ENCODE data around the gene CCN5.

DNA sequence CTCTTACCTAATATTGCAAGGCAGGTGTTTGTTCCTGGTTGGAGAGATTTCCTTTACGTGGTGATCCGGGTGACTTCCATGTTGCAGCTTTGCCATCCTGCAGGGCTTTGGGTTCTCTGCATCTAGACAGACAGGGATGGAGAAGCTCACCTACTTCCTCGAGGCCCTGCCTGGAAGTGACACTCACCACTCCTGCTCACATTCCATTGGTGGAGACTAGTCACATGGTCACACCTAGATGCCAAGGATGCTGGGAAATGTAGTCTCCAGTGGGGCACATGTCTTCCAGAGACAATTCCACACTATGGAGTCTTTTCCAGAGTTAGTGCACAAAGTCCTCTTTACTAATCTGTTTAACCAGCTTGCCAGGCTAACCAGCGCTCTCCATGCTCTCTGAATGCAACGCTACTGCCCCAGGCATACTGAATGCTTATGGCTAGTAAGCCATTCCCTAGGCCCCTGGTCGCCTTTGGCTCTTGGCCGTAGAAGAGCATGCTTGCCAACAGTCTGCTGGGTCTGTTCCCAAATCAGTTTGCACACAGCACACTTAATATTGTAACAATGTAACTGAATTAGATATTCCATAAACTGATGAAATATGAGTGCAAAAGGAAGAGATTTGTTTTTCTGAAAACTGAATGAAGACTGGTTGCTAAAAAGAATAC, 23.8 kb downstream of the CCN5 start:
- TF ChIP-seq, protein P1, sequence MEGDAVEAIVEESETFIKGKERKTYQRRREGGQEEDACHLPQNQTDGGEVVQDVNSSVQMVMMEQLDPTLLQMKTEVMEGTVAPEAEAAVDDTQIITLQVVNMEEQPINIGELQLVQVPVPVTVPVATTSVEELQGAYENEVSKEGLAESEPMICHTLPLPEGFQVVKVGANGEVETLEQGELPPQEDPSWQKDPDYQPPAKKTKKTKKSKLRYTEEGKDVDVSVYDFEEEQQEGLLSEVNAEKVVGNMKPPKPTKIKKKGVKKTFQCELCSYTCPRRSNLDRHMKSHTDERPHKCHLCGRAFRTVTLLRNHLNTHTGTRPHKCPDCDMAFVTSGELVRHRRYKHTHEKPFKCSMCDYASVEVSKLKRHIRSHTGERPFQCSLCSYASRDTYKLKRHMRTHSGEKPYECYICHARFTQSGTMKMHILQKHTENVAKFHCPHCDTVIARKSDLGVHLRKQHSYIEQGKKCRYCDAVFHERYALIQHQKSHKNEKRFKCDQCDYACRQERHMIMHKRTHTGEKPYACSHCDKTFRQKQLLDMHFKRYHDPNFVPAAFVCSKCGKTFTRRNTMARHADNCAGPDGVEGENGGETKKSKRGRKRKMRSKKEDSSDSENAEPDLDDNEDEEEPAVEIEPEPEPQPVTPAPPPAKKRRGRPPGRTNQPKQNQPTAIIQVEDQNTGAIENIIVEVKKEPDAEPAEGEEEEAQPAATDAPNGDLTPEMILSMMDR (conservative IDR thresholded peaks at IDR 0.05; ENCODE audit: low read length) = no peak
- no peak for TF ChIP-seq EZH2phosphoT487 (IDR thresholded peaks at IDR 0.05; ENCODE audit: borderline replicate concordance, low read depth, low read length)
